IPS-NIHi11 (cell line): ENCODE data around the gene ABCC5.

ENCODE experiments used
- DNase-seq: peaks from one replicate; pipeline ENCODE4 v3.0.0; 2012; ENCODE audit warnings: mixed read lengths, low spot score

Gene ABCC5

GRCh38 chr3:183922421-183922820, 95.3 kb downstream of the ABCC5 start:
- DNase-seq, result no peak

GRCh38 chr3:183921096-183921495, 96.6 kb downstream of the ABCC5 start:
- no peak for DNase-seq

- DNase-seq, result no peak
Observed at GRCh38 chr3:183920416-183920815, 97.3 kb downstream of the ABCC5 start.

GRCh38 chr3:183918178-183918577, 99.5 kb downstream of the ABCC5 start:
- no peak for DNase-seq

GRCh38 chr3:183917776-183918175, 99.9 kb downstream of the ABCC5 start:
- no peak for DNase-seq

GRCh38 chr3:183914856-183915255, 102.8 kb downstream of the ABCC5 start:
- peak; percentile 50 for DNase-seq

GRCh38 chr3:183913580-183913920, 104.1 kb downstream of the ABCC5 start:
- DNase-seq, result no peak

- DNase-seq, result no peak
Observed at GRCh38 chr3:183912895-183913579, 104.6 kb downstream of the ABCC5 start.

- no peak for DNase-seq
Observed at GRCh38 chr3:183911763-183912506, 105.7 kb downstream of the ABCC5 start.

GRCh38 chr3:183911087-183911486, 106.6 kb downstream of the ABCC5 start:
- no peak for DNase-seq

- DNase-seq, result no peak
Observed at GRCh38 chr3:183909030-183909600, 108.6 kb downstream of the ABCC5 start.

- no peak for DNase-seq
Observed at GRCh38 chr3:183907911-183908331, 109.8 kb downstream of the ABCC5 start.

GRCh38 chr3:183907176-183907575, 110.5 kb downstream of the ABCC5 start:
- no peak for DNase-seq

GRCh38 chr3:183906234-183906921, 111.3 kb downstream of the ABCC5 start:
- no peak for DNase-seq

GRCh38 chr3:183904833-183905780, 112.6 kb downstream of the ABCC5 start:
- peak; percentile 62 for DNase-seq

- DNase-seq, result no peak
Observed at GRCh38 chr3:183898028-183898431, 119.7 kb downstream of the ABCC5 start.

GRCh38 chr3:183897606-183898005, 120.1 kb downstream of the ABCC5 start:
- DNase-seq, result no peak

- DNase-seq, result no peak
Observed at GRCh38 chr3:183896610-183897009, 121.1 kb downstream of the ABCC5 start.

GRCh38 chr3:183896184-183896583, 121.5 kb downstream of the ABCC5 start:
- DNase-seq, result no peak

GRCh38 chr3:183895774-183896173, 121.9 kb downstream of the ABCC5 start:
- DNase-seq, result no peak

GRCh38 chr3:183895296-183895695, 122.4 kb downstream of the ABCC5 start:
- DNase-seq, result peak; percentile 88
